K562 (cell line): ENCODE measurements around the gene BRMS1. TPM values are rescaled to one million over a fixed set of nuclear protein-coding genes. Genes with fewer than 3 reads are reported as not detected.
A peak's percentile ranks its signal among the peaks of the same experiment; 100 is the strongest.

ENCODE experiments used
- ILF3 ChIP-seq: fragments of 450-650 bp; IDR thresholded peaks from 2 replicates; pipeline ENCODE4 v1.6.1; 2018; ENCODE audit warnings: antibody characterized with exemption, mild to moderate bottlenecking, moderate library complexity, borderline replicate concordance
- MGA ChIP-seq: fragments of 450-650 bp; IDR thresholded peaks from 2 replicates; pipeline ENCODE4 v1.6.1; 2016; ENCODE audit warnings: mild to moderate bottlenecking, moderate library complexity
- MLLT1 ChIP-seq, 2 experiments: fragments of 450-650 bp; IDR thresholded peaks; 2 replicates each; pipeline ENCODE4 v1.6.1; 2016
- PML ChIP-seq: IDR thresholded peaks from 2 replicates; pipeline ENCODE4 v1.6.1; 2012; ENCODE audit warnings: low read length, inconsistent platforms
- SAP30 ChIP-seq: fragments of 200-600 bp; sonication (generic); IDR thresholded peaks from 2 replicates; pipeline ENCODE4 v1.6.1; 2012; ENCODE audit warnings: borderline replicate concordance, low read depth, mild to moderate bottlenecking, moderate library complexity, low read length, control low read depth, inconsistent platforms; ENCODE audit not compliant: insufficient read depth, poor library complexity, severe bottlenecking
- TEAD4 ChIP-seq, 2 experiments: sonication (generic) in 1 of 2; formaldehyde crosslinking in 1 of 2; IDR thresholded peaks; 2 replicates each; pipeline versions ENCODE4 v1.6.1 to v1.8.0; 2012 to 2022; ENCODE audit warnings: borderline replicate concordance in 1 of 2, inconsistent platforms in 1 of 2, low read length in 1 of 2, mild to moderate bottlenecking in 1 of 2, missing genetic modification reagents in 1 of 2
- polyA plus RNA-seq, 8 experiments: library from polyadenylated mRNA; depleted of rRNA in 4 of 8; stranded (reverse) in 5 of 8; unstranded in 3 of 8; fragments of >200 nt; fragmentation: Nextera tagmentation in 2 of 8; fragmentation: Illumina TruSeq in 1 of 8; extraction: Ambion mirVana in 2 of 8; extraction: Trizol in 1 of 8; gene quantifications; 2 replicates each; pipeline versions ENCODE4 v1.2.1 to v1.2.3, GENCODE V29; 2011 to 2014; ENCODE audit warnings: inconsistent platforms in 1 of 8, missing spikeins in 1 of 8
- total RNA-seq, 7 experiments: library from RNA; depleted of rRNA in 6 of 7; stranded (reverse); fragments of >200 nt in 6 of 7; fragmentation: Illumina TruSeq in 2 of 7; extraction: Trizol in 2 of 7; gene quantifications; 2 replicates each; pipeline versions ENCODE4 v1.2.1 to v1.2.3, GENCODE V29; 2011 to 2021; ENCODE audit warnings: low replicate concordance in 1 of 7

BRMS1 gene
- total and polyA plus RNA-seq, 9 of the 15 experiments (the other 6 are each of a cell fraction or from before 2014, with no cell fraction given), result 2.2 to 78.8 (median 33.4) TPM

- TF ChIP-seq PML (peak; percentile 50; the same call in 1 of the 2 replicates), TEAD4 (IDR thresholded peaks at IDR 0.05; ENCODE audit: low read length) (no peak), TEAD4 (CRISPR knock-in tag; IDR thresholded peaks at IDR 0.05; ENCODE audit: borderline replicate concordance) (no peak), MGA (no peak), SAP30 (peak; percentile 96), MLLT1 (IDR thresholded peaks at IDR 0.05) (no peak), ILF3 (no peak)
Observed at GRCh38 chr11:66344550-66345315, at the start of gene BRMS1 (continued).
